ENCODE measurements around the gene PAX8. TPM values are rescaled to one million over a fixed set of nuclear protein-coding genes. Genes with fewer than 3 reads are reported as not detected.

PAX8 gene
- total and polyA plus RNA-seq, 2 of the 13 experiments (the other 11 are each of a cell fraction or from before 2014, with no cell fraction given) = 1.5 to 8.8 TPM

DNA sequence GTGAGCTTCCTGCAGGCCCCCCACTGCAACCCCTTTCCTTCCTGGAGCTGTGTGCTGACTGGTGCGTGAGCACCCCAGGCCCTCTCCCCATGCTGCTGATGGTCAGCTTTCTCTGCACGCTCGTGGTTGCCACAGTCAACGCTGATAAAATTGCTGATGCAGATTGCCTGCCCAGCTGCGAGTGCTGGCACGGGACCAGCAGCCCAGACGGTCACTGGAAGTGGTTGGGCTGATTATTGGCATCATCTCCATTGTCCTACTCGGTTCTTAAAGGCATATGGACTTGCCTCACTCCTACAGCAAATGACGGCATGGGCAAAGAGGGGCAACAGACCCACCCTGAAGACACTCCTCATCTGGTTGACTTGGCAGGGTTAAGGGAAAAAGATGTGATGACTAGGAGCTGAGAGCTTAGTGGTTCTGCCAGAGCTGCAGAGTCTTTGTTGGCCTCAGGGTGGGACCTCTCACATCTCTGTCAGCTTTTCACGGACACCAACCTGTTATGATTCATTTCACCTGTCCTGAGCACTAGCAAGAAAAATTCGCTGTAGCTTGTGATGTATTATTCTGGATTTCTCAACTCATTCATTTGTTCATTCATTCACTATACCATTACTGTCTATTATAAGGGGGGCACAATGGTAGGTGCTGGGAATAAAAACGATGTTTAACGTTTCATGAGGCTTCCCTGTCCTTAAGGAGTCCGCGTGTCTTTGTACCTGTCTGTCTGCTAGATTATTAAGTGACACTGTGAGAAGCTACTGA lies 38.4 kb downstream of the PAX8 start (continued):
- TF ChIP-seq HNF4G (IDR thresholded peaks at IDR 0.05; ENCODE audit: borderline replicate concordance, low read depth, low read length) (no peak), HNF4G (CRISPR knock-in tag; IDR thresholded peaks at IDR 0.05; ENCODE audit: borderline replicate concordance, low read depth) (no peak), SRF (IDR thresholded peaks at IDR 0.05; ENCODE audit: low read depth, low read length) (no peak), ZNF570 (CRISPR knock-in tag; IDR thresholded peaks at IDR 0.05; ENCODE audit: borderline replicate concordance) (no peak), BORCS8-MEF2B (CRISPR knock-in tag; IDR thresholded peaks at IDR 0.05) (no peak), ZNF138 (CRISPR knock-in tag; IDR thresholded peaks at IDR 0.05; ENCODE audit: low read depth) (no peak), FOXA3 (CRISPR knock-in tag; IDR thresholded peaks at IDR 0.05) (no peak), SP4 (CRISPR knock-in tag; IDR thresholded peaks at IDR 0.05) (no peak), NR2F1 (CRISPR knock-in tag; IDR thresholded peaks at IDR 0.05) (no peak), SMARCC2 (IDR thresholded peaks at IDR 0.05) (no peak), ZNF766 (CRISPR knock-in tag; IDR thresholded peaks at IDR 0.05; ENCODE audit: borderline replicate concordance) (no peak), NR3C1 (CRISPR knock-in tag; IDR thresholded peaks at IDR 0.05) (no peak)
- TF ChIP-seq, protein P1, sequence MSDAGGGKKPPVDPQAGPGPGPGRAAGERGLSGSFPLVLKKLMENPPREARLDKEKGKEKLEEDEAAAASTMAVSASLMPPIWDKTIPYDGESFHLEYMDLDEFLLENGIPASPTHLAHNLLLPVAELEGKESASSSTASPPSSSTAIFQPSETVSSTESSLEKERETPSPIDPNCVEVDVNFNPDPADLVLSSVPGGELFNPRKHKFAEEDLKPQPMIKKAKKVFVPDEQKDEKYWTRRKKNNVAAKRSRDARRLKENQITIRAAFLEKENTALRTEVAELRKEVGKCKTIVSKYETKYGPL (CRISPR knock-in tag; IDR thresholded peaks at IDR 0.05) = no peak
- TF ChIP-seq, protein P2, sequence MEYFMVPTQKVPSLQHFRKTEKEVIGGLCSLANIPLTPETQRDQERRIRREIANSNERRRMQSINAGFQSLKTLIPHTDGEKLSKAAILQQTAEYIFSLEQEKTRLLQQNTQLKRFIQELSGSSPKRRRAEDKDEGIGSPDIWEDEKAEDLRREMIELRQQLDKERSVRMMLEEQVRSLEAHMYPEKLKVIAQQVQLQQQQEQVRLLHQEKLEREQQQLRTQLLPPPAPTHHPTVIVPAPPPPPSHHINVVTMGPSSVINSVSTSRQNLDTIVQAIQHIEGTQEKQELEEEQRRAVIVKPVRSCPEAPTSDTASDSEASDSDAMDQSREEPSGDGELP (IDR thresholded peaks at IDR 0.05; ENCODE audit: borderline replicate concordance, low read depth) = peak; percentile 55; the same call in 1 of the 2 replicates
- TF ChIP-seq, protein P3, sequence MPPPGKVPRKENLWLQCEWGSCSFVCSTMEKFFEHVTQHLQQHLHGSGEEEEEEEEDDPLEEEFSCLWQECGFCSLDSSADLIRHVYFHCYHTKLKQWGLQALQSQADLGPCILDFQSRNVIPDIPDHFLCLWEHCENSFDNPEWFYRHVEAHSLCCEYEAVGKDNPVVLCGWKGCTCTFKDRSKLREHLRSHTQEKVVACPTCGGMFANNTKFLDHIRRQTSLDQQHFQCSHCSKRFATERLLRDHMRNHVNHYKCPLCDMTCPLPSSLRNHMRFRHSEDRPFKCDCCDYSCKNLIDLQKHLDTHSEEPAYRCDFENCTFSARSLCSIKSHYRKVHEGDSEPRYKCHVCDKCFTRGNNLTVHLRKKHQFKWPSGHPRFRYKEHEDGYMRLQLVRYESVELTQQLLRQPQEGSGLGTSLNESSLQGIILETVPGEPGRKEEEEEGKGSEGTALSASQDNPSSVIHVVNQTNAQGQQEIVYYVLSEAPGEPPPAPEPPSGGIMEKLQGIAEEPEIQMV (CRISPR knock-in tag; IDR thresholded peaks at IDR 0.05; ENCODE audit: low read depth) = no peak
- TF ChIP-seq, protein P4, sequence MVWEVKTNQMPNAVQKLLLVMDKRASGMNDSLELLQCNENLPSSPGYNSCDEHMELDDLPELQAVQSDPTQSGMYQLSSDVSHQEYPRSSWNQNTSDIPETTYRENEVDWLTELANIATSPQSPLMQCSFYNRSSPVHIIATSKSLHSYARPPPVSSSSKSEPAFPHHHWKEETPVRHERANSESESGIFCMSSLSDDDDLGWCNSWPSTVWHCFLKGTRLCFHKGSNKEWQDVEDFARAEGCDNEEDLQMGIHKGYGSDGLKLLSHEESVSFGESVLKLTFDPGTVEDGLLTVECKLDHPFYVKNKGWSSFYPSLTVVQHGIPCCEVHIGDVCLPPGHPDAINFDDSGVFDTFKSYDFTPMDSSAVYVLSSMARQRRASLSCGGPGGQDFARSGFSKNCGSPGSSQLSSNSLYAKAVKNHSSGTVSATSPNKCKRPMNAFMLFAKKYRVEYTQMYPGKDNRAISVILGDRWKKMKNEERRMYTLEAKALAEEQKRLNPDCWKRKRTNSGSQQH (CRISPR knock-in tag; IDR thresholded peaks at IDR 0.05; ENCODE audit: low read depth) = no peak
- TF ChIP-seq, protein P5, sequence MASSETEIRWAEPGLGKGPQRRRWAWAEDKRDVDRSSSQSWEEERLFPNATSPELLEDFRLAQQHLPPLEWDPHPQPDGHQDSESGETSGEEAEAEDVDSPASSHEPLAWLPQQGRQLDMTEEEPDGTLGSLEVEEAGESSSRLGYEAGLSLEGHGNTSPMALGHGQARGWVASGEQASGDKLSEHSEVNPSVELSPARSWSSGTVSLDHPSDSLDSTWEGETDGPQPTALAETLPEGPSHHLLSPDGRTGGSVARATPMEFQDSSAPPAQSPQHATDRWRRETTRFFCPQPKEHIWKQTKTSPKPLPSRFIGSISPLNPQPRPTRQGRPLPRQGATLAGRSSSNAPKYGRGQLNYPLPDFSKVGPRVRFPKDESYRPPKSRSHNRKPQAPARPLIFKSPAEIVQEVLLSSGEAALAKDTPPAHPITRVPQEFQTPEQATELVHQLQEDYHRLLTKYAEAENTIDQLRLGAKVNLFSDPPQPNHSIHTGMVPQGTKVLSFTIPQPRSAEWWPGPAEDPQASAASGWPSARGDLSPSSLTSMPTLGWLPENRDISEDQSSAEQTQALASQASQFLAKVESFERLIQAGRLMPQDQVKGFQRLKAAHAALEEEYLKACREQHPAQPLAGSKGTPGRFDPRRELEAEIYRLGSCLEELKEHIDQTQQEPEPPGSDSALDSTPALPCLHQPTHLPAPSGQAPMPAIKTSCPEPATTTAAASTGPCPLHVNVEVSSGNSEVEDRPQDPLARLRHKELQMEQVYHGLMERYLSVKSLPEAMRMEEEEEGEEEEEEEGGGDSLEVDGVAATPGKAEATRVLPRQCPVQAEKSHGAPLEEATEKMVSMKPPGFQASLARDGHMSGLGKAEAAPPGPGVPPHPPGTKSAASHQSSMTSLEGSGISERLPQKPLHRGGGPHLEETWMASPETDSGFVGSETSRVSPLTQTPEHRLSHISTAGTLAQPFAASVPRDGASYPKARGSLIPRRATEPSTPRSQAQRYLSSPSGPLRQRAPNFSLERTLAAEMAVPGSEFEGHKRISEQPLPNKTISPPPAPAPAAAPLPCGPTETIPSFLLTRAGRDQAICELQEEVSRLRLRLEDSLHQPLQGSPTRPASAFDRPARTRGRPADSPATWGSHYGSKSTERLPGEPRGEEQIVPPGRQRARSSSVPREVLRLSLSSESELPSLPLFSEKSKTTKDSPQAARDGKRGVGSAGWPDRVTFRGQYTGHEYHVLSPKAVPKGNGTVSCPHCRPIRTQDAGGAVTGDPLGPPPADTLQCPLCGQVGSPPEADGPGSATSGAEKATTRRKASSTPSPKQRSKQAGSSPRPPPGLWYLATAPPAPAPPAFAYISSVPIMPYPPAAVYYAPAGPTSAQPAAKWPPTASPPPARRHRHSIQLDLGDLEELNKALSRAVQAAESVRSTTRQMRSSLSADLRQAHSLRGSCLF (CRISPR knock-in tag; IDR thresholded peaks at IDR 0.05; ENCODE audit: borderline replicate concordance) = no peak
